Lung (tissue), 12 donors: ENCODE results near the gene PDE1C. TPM values are rescaled to one million over a fixed set of nuclear protein-coding genes. Genes with fewer than 3 reads are reported as not detected.

Experiments
- ATAC-seq: fragments of 200-7000 bp; cut with Tn5 transposase; one replicate; pipeline ENCODE4 v1.9.1; 2020; ENCODE audit warnings: moderate number of reproducible peaks; ENCODE audit not compliant: insufficient read depth, low FRiP score
- DNase-seq, 3 donors: peaks; one replicate each; pipeline ENCODE4 v3.0.0-alpha.2; 2013 to 2017
- H3K27ac ChIP-seq, 2 donors: one replicate each; pipeline ENCODE4 v1.5.1; 2013; ENCODE audit warnings: mild to moderate bottlenecking in 2 of 2, moderate library complexity in 2 of 2, control low read depth in 1 of 2, inconsistent platforms in 1 of 2, low read depth in 1 of 2, low read length in 1 of 2
- H3K27me3 ChIP-seq, 3 donors: one replicate each; pipeline ENCODE4 v1.5.1; 2013; ENCODE audit warnings: low read length in 2 of 3; ENCODE audit not compliant: control insufficient read depth in 3 of 3, insufficient read depth in 3 of 3
- H3K36me3 ChIP-seq, 4 donors: one replicate each; pipeline ENCODE4 v1.5.1; 2013; ENCODE audit warnings: low read length in 4 of 4, mild to moderate bottlenecking in 1 of 4, moderate library complexity in 1 of 4; ENCODE audit not compliant: control insufficient read depth in 4 of 4, insufficient read depth in 4 of 4
- H3K4me1 ChIP-seq, 5 donors: one replicate each; pipeline ENCODE4 v1.5.1; 2013; ENCODE audit warnings: low read length in 5 of 5, mild to moderate bottlenecking in 2 of 5, moderate library complexity in 1 of 5; ENCODE audit not compliant: control insufficient read depth in 5 of 5, insufficient read depth in 5 of 5
- H3K4me3 ChIP-seq: one replicate; pipeline ENCODE4 v1.5.1; 2013; ENCODE audit warnings: mild to moderate bottlenecking, control low read depth, moderate library complexity
- H3K9ac ChIP-seq, 2 donors: one replicate each; pipeline ENCODE4 v1.5.1; 2013; ENCODE audit warnings: low read length in 2 of 2, control low read depth in 1 of 2; ENCODE audit not compliant: insufficient read depth in 1 of 2
- H3K9me3 ChIP-seq, 4 donors: one replicate each; pipeline ENCODE4 v1.5.1; 2013; ENCODE audit warnings: low read length in 3 of 4, mild to moderate bottlenecking in 1 of 4, moderate library complexity in 1 of 4; ENCODE audit not compliant: control insufficient read depth in 4 of 4, insufficient read depth in 3 of 4
- WGBS, 2 donors: extraction: QIAGEN DNeasy Blood & Tissue Kit; methylation state at CpG; one replicate each; pipeline ENCODE4 v1.1.7; 2013; 5-methylcytosine and 5-hydroxymethylcytosine counted together
- polyA plus RNA-seq, 2 donors: library from polyadenylated mRNA; stranded (reverse); fragments of 200-250 nt; gene quantifications; one replicate each; pipeline ENCODE4 v1.2.1, GENCODE V29; 2013
- total RNA-seq, 2 donors: library from RNA; depleted of rRNA in 1 of 2; stranded (reverse); fragments of >200 nt in 1 of 2; gene quantifications; one replicate each; pipeline ENCODE4 v1.2.1, GENCODE V29; 2014 to 2021
- TF ChIP-seq, protein P1 (sequence below): IDR thresholded peaks from 2 replicates; pipeline ENCODE4 v1.5.1; 2012; ENCODE audit warnings: mild to moderate bottlenecking; ENCODE audit errors: control extremely low read depth, extremely low read depth
- donor health status: control.
- donor health status: control.
- donor health status: Bipolar disorder and iron deficiency.
- donor health status: healthy.
- donor health status: DM: yes; HTN: yes; CAD: no.

The PDE1C gene
- total and polyA plus RNA-seq, 4 donors, result 1.9 to 14.3 (median 6.1) TPM

DNA sequence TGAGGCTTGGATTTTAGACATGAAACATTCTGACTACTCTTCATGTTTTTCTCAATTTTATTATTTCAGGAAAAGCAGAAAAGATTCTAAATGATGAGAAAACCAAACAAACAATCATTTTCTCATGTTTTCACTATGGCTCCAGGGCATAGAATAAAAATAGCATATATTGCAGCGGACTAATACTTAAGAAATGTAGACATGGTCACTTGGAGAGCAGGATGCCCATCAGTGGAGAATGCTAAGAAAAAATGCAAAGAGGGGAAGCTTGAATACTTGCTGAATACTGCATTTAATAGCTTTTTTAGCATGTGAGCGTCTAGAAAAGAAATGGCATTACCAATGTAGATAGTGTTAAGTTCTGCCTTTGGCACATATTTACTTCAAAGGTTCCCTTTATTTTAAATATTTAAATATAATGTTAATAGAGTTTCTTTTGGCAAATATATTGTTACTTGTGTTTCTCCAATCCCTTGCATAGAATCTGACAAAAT, 275.3 kb downstream of the PDE1C start:
- 91 to 97% methylated on average over 2 of the region's 2 CpGs for WGBS, 2 donors
- TF ChIP-seq, protein P1, sequence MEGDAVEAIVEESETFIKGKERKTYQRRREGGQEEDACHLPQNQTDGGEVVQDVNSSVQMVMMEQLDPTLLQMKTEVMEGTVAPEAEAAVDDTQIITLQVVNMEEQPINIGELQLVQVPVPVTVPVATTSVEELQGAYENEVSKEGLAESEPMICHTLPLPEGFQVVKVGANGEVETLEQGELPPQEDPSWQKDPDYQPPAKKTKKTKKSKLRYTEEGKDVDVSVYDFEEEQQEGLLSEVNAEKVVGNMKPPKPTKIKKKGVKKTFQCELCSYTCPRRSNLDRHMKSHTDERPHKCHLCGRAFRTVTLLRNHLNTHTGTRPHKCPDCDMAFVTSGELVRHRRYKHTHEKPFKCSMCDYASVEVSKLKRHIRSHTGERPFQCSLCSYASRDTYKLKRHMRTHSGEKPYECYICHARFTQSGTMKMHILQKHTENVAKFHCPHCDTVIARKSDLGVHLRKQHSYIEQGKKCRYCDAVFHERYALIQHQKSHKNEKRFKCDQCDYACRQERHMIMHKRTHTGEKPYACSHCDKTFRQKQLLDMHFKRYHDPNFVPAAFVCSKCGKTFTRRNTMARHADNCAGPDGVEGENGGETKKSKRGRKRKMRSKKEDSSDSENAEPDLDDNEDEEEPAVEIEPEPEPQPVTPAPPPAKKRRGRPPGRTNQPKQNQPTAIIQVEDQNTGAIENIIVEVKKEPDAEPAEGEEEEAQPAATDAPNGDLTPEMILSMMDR, result no peak

DNA sequence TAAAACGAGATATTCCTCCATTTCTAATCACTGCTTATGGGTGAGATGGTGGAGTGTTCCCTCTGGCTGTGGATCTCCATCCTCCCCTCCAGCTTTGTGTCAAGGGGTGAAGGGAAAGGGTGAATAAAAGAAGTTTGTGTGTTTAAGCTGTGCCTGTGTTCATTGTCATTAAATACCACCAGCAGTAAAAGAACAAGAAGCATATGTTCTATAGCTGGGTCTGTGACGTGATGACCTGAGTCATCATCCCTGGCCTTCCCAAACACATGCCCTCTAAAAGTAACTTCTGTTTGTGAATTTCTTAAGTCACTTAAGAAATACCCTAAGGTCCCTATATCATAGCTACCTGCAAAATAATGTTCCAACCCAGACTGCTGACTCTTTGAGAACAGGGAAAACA, 278.3 kb downstream of the PDE1C start:
- H3K9me3 ChIP-seq, result no peaks in the 10 kb centered on the region
- no peak overlapping the region for H3K9ac ChIP-seq
- no peak overlapping the region for H3K27ac ChIP-seq
- peaks cover 0 to 7% (median 0%) of the 10 kb centered on the region in 4 donors for H3K36me3 ChIP-seq
- H3K4me1 ChIP-seq, result peaks cover 0 to 3% (median 0%) of the 10 kb centered on the region in 5 donors
- 79 to 86% methylated on average over 2 of the region's 2 CpGs for WGBS, 2 donors
- DNase-seq (no peak), ATAC-seq (no peak)
- H3K4me3 ChIP-seq, result no peak overlapping the region
- TF ChIP-seq, protein P1, result no peak
- H3K27me3 ChIP-seq, result no peaks in the 10 kb centered on the region

More for the DNA sequence above, 275.3 kb downstream of the PDE1C start:
- Histone ChIP-seq H3K9me3 (no peaks in the 10 kb centered on the region), H3K4me3 (no peak overlapping the region), H3K4me1 (no peaks in the 10 kb centered on the region), H3K27ac (no peak overlapping the region), H3K36me3 (peaks cover 0 to 3% (median 0%) of the 10 kb centered on the region in 4 donors), H3K9ac (no peak overlapping the region), H3K27me3 (no peaks in the 10 kb centered on the region)
- ATAC-seq (no peak), DNase-seq (no peak)

DNA sequence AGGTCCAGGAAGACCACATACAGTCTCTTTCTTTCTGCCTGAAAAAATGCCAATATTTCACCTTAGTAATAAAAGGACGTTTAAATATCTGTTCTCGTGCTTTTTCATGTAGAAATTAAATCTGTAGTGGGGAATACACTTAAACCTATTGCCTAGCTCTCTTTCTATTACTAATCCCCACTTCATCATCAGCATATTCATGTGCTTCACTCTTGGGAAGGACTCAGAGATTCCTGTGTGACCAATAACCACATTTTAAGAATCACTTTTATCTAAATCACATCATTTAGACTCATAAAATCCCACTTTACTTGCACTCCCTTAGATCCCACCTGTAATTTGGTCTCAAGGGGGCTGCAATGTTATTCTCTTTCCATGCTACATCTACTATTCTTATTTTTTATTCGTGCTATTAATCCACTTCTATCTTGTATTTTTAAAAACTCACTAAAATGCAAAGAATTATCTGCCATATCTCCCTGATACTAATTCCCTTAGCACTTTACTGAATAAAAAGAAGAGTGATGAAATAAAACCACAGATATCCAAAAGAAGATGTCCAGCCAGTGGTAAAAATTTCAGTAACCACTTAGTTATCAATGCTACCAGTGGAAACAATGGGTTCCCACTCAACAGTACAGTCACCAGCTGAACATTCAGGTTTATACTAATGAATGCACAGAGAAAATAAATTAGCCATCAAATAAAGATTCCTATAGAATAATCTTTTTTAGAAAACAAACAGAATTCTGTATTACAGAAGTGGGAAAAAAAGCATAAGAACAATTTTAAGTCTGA, 281.1 kb downstream of the PDE1C start:
- WGBS, 2 donors, result 83 to 89% methylated on average over 3 of the region's 3 CpGs
- H3K4me3 ChIP-seq, result no peak overlapping the region
- no peak overlapping the region for H3K27ac ChIP-seq
- TF ChIP-seq, protein P1, result no peak
- H3K36me3 ChIP-seq, result peaks cover 0 to 7% (median 0%) of the 10 kb centered on the region in 4 donors
- H3K9ac ChIP-seq, result no peak overlapping the region
- DNase-seq (no peak), ATAC-seq (no peak)
- no peaks in the 10 kb centered on the region for H3K9me3 ChIP-seq
- H3K4me1 ChIP-seq, result peaks cover 0 to 3% (median 0%) of the 10 kb centered on the region in 5 donors
- no peaks in the 10 kb centered on the region for H3K27me3 ChIP-seq
